T-helper 22 cell (primary cell): ENCODE data around the gene FBRSL1.

ENCODE experiments used
- DNase-seq: peaks from one replicate; pipeline ENCODE4 v3.0.0-alpha.2; 2020; ENCODE audit warnings: low read depth

The FBRSL1 gene

DNA sequence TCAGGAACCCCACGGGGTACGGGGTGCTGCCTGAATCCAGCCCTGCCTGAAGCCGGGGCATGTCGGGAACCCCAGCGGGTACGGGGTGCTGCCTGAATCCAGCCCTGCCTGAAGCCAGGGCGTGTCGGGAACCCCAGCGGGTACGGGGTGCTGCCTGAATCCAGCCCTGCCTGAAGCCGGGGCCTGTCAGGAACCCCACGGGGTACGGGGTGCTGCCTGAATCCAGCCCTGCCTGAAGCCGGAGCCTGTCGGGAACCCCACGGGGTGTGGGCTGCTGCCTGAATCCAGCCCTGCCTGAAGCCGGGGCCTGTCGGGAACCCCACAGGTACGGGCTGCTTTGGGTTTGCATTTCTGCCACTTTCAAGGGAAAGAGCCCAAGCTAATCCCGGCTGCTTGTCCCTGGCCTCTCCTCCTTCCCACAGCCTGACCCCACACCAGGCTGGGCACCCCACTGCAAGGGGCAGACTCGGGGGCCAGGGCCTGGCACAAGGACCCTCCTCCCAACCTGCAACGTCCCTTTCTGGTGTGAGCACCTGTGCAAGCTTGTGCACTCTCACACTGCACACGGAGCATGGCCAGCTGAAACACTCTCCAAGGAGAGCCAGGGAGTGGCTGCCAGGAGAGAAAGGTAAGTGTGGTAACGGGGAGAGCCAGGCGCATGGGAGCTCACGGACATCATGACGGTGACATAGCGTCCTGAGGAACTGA is 5.6 kb upstream of the FBRSL1 start:
- no peak for DNase-seq

- DNase-seq, result no peak
Observed at GRCh38 chr12:132484891-132485441, 5.0 kb upstream of the FBRSL1 start.

GRCh38 chr12:132485619-132486018 is 4.3 kb upstream of the FBRSL1 start:
- no peak for DNase-seq

DNA sequence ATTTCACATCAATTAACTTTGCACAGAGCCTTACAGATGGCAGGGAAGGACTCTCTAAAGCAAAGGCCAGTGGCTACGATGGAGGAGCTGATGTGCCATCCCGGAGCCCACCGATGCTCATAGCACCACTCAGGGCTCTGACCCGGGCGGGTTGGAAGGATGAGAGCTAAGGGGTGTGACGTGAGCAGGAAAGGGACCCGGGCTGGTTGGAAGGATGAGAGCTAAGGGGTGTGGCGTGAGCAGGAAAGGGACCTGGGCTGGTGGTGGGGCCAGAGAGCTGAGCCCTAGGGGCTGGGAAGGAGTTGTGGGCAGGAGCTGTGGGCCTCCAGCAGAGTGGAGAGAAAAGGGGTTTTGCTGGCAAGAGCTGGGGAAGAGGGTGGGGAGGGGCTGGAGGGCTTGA is 3.8 kb upstream of the FBRSL1 start:
- DNase-seq, result no peak

GRCh38 chr12:132486576-132486975 is 3.4 kb upstream of the FBRSL1 start:
- no peak for DNase-seq

DNA sequence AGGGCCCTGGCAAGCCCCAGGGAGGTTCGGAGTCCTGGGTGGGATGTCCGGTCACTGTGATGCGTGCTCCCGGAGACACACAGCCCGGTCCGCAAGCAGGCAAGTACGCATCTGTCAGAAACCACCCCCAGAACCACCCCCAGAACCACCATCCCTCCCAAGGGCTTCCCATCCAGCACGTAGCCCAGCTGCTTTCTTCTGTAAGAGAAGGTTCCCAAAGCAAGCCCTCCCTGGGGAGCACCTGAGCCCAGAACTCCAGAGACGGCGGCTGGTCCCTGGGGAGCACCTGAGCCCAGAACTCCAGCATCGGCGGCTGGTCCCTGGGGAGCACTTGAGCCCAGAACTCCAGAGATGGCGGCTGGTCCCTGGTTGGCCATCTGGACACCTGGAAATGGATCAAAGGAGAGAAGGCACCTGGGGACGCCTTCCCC is 2.6 kb upstream of the FBRSL1 start:
- DNase-seq, result no peak

GRCh38 chr12:132488127-132489077 is 1.5 kb upstream of the FBRSL1 start:
- DNase-seq, result no peak

DNA sequence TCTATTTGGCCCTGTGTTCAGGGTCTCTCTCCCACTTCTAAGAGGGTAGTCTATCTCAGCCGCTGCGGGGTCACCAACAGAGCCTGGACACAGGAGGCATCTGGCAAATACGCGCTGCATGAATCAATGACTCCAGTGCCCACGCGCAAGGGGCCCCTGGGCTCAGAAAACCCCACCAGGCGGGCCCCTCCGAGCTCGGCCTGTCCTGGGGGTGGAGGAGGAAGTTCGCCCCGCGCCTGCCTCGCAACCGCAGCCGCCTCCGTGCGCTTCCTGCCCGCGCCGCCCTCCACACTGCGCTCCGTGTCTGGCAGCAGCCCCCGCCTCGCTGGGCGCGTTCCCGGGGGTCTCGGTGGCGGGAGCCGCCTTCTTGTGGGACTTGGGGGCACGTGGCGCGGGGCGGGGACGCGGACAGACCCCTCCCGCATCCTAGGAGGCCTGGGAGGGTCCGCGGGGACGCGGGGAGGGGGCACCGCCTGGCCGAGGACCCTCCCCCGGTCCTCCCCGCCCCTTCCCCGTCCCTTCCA is 811 bp upstream of the FBRSL1 start:
- DNase-seq, result peak; percentile 52

DNA sequence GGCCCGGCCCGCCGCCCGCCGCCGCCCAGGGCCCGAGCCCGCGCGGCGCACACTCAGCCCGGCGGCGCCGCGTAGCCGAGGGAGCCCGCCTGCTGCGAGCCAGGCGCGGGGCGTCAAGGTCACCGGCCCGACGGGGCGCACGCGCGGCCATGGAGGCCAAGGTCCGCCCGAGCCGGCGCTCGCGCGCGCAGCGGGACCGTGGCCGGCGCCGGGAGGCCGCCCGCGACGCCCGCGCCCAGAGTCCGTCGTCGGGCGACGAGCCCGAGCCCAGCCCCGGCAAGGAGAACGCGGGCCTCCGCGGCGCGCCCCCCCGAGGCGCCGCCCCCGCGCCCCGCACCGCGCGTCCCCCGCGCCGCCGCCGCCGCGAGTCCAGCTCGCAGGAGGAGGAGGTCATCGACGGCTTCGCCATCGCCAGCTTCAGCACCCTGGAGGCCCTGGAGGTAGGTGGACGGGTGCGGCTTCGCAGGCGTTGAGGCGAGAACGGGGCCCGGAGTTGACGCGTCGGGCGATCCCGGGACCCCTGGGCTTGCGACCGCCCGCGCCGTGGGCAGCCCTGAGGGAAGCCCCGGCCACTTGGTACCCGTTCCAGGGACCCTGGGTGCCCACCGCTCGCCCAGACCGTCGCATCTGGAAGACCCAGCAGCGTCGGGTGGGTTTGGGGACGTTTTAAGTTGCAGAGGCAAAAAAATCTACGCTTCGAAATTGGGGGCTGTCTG is 629 bp downstream of the FBRSL1 start:
- no peak for DNase-seq

- no peak for DNase-seq
Observed at GRCh38 chr12:132491138-132491663, 1.2 kb downstream of the FBRSL1 start.

DNA sequence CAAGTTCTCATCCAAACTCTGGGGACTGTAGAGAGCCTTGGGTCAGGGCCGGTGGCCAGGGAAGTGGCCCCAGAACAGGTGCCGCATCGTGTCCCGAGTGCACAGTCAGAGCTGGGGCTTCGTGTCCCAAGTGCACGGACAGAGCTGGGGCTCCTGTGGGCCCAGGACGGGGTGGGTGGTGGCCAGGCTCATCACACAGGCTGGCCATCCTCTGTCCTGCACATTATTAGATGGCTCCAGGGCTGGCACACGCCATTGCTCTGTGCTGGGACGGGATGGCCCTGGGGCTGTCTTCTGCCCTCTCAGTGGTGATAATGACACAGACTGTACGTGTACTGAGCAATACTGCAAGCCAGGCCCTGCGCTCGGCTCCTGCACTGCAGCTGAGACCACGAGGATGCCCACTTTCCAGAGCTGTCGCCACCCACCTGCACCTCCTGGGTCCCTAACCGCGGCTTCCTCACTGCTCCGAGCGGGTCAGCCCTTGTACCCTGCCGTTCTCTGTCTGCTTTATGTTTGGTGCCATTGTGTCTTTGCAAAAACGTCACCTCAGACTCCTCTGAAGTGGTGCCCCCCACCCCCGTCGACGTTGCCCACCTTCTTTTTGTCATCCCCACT is 1.9 kb downstream of the FBRSL1 start:
- no peak for DNase-seq

- DNase-seq, result no peak
Observed at GRCh38 chr12:132492522-132492921, 2.6 kb downstream of the FBRSL1 start.

GRCh38 chr12:132492951-132493350 is 3.0 kb downstream of the FBRSL1 start:
- no peak for DNase-seq

GRCh38 chr12:132493482-132494178 is 3.7 kb downstream of the FBRSL1 start:
- no peak for DNase-seq

- DNase-seq, result no peak
Observed at GRCh38 chr12:132494294-132495164, 4.6 kb downstream of the FBRSL1 start.

DNA sequence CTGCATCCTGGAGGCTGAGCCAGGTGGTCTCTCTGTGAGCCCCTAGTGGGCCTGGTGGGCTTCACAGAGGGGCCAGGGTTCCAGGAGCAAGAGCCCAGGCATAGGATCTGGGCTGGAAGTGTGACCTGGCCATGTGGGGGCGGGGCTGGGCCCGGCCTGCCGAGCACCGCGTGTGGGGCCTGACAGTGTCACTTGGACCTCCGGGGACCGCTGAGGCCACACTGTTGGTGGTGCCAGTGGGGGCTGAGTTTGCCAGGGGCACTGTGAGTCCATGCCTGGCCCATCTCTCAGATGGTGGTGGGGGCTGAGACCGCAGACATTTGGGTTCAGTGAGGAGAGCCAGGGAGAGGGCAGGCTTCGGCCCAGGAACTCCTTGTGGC is 5.2 kb downstream of the FBRSL1 start:
- no peak for DNase-seq

DNA sequence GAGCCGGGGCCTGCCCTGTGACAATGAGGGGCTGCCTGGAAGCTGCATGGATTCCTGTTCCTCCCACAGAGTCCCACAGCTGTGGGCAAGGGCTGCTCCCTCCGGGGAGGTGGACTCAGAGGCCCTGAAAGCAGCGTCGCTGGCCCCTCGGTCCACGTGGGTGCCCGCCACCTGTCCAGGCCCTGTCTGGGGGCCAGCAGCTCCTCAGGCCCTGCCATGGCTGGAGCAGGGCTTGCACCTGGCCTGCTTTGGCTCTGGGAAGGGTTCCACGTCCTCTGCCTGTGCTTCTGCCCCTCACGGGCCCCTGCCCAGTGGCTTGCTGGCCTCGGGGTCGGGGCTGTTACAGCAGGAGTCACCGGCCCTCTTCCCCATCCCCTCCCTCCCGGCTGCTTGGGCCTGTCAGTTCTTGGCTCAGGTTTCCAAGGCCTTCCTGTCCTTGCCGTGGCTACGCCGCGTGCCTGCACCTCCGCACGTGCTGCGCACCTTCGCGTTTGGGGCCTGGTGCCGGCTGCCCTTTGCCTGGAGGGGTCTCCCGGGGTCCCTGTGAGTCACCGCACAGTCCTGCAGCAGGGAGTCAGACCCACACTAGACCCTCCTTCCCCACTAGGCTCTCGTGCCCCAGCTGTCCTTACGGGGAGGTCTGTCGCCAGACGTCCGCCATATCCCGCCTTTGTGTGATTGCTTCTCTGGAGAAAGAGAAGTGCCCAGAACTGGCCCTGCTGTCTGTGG is 5.8 kb downstream of the FBRSL1 start:
- DNase-seq, result no peak

GRCh38 chr12:132496358-132496669 is 6.4 kb downstream of the FBRSL1 start:
- DNase-seq, result no peak

DNA sequence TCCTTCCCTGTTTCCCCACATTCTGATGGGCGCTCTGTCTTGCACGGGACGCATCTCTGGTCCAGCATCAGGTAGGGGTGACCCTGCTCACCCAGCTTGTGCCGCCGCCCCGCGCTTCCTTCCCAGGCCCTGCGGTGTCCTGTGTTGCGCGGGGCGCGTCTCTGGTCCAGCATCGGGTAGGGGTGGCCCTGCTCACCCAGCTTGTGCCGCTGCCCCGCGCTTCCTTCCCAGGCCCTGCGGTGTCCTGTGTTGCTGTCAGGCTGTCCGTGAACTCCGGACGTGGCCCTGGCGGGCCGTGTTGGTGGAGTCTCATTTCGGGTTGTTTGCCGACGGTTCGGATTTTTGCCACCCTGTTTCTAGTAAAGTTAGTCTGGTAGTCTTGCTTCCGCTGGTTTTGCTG is 6.8 kb downstream of the FBRSL1 start:
- no peak for DNase-seq
